Stimulated activated CD8-positive, alpha-beta memory T cell treated with anti-CD3 and anti-CD28 coated beads, Interleukin-7, amount 100 ng/mL, for 48 hours (primary cell): ENCODE measurements around the gene EXOC4.

Experiments used
- DNase-seq, 2 donors: peaks; one replicate each; pipeline ENCODE4 v3.0.0-alpha.2; 2020; ENCODE audit warnings: low read depth in 1 of 2; ENCODE audit errors: extremely low read depth in 1 of 2

The EXOC4 gene

GRCh38 chr7:133561396-133561795 lies 308.5 kb downstream of the EXOC4 start:
- DNase-seq: no peak

GRCh38 chr7:133562621-133563020 lies 309.7 kb downstream of the EXOC4 start:
- no peak for DNase-seq

DNA sequence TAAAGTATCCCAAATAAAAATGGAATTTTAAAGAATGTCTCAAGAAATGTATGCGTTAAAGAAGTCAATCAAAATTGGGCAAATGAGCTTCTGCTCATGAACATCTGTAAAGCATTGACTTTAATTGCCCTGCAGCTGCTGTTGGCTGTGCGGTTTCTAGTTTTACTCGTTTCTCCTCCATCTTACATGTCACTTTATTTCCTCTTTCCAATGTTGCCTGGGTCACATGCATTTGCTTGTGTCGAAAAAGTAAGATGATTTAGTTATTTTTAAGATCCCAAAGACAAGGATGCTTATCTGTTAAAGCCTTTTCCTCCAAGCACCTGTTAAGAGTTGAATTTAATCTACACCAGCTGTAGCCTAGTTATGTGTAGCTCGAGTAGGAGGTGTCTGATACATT lies 310.4 kb downstream of the EXOC4 start:
- DNase-seq: no peak

DNA sequence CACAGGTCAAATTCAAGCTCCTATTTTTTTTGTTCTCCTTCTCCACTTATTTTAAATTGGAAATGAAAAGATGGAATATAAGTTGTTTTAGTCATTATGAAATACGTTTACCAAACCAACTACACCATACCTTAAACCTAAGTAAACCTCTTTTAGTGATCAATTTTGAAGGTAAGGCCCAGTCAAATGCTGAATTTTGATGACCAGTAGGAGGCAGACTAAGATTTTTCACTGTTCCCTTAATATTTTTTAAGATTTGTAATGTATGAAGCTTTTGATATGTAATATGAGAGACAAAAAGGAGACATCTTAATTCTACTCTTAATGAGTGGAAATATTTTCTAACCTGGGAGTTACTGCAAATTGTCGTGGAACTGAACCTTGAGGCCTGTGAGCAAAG lies 311.6 kb downstream of the EXOC4 start:
- no peak for DNase-seq

DNA sequence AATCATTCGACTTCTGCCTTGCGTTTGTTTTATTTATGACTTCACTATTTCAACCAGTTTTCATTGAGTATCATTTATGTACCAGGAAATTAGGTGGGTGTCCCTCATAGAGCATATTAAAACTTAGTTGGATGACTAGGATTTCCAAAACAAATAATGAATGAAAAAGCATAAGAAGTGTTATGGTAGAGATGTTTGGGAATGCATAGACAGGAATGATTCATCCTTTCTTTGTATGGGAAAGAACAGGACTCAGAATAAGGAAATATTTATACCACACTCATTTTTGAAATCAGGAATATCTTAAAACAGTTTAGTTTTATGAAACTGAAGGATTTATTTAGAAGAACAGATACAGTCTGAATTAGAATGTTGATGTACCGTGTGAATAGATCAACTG lies 315.7 kb downstream of the EXOC4 start:
- no peak for DNase-seq

GRCh38 chr7:133570321-133570720 lies 317.4 kb downstream of the EXOC4 start:
- no peak for DNase-seq

DNA sequence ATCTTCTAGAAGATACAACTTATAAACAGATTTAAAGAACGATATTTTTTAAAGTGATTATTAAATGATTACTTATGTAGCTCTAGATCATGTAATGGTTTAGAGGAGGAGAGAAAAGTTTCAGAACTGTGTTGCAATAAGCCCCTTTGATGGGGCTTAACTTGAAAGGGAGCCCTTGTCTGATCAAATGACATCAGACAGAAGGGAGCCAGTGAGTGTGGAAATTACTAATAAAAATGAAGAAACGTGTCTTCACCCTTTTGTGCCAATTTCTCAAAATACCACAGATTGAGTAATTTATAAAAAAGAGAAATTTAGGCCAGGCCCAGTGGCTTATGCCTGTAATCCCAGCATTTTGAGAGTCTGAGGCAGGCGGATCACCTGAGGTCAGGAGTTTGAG lies 318.2 kb downstream of the EXOC4 start:
- DNase-seq: no peak

DNA sequence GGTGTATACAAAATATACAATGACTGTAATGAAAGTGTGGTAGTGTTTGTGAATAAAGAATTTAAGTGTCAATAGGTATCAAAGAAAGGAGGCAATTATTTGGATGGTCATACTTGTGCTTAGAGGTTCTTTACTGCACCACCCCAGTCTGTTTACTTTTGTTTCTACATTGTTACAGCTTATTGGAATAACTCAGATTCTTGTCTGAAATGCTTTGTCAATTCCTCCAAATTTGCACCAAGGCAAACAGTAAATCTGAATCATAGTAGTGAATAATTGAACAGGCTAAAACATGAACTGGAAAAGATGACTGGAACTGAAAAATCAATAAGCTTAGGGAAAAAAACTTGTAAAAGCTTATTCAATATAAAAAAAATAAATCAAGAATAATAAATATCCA lies 319.2 kb downstream of the EXOC4 start:
- DNase-seq: no peak

DNA sequence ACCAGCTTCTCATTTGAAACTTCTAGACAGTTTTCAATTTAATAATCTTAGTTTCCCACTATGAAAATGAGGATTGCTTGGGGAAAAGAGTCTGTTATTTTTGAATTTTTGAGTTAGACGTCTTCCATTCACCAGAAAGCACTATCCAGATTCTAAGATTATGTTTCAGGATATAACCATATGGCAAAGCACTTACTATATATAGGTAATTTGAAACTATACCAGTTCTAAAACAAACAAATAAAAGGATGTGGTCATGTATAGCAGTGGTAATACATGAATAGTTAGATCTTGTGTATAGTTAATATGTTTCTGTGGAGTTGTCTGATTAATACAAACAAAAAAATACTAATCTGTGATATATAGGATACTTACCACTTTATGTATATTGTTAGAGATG lies 320.0 kb downstream of the EXOC4 start:
- no peak for DNase-seq

- DNase-seq: no peak
These were observed 320.8 kb downstream of the EXOC4 start for GRCh38 chr7:133573554-133574265.

DNA sequence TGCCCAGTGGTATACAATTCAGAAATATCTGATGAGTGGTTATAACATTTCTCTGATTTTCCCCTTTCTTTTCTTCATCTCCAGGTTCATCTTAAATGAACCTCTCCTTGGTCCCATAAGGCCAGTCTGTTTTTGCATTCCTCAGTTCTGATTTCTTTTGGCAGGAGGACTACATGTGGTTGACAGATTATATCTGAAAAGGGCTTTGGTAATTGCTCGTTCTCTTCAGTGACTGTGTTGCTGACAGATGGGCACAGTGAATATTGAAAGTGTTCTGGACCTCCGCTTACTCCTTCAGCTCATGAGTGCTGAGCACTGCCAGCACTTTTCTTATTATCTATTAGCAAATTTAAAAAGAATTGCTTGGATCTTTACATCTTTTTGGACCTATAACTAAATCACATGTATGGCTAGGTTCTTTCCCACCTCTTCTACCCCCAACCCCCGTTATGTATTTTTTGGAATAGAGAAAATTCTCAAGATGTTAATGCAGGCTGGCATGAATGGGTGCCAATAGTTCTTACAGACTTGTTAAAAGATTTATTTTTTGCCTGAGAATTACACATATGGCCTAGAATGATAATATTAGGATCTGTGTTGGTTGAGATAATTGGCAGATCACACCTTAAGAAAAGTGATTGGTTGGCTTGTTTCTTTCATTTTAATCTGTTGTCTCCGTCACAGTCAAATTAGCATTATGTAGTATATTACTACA lies 323.0 kb downstream of the EXOC4 start:
- DNase-seq: no peak

DNA sequence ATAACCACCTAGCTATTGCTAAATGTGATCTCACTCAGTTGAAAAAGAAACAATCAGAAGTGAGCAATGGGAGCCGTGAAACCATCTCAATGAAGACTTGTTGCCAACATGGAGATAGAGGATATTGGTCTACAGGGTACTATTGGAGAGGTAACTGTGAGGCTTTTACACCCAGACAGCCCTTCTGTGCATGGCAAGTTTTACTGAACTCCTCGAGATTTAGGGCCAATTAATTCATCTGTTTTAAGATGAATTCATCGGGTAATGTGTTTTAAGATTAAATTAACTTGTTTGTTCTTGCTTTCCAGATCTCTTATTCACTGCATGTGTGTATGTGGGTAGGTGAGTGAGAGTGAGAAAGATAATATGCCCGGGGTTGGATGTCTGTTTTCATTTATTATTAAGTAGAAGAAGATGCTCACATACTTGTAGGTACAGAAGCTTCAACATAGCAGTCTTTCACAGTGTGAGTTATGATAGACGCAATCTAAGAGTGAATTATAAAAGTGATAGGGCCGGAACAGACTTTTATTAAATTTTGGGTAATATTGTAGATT lies 323.8 kb downstream of the EXOC4 start:
- DNase-seq: no peak

- no peak for DNase-seq
These were observed 330.1 kb downstream of the EXOC4 start for GRCh38 chr7:133582766-133583523.

DNA sequence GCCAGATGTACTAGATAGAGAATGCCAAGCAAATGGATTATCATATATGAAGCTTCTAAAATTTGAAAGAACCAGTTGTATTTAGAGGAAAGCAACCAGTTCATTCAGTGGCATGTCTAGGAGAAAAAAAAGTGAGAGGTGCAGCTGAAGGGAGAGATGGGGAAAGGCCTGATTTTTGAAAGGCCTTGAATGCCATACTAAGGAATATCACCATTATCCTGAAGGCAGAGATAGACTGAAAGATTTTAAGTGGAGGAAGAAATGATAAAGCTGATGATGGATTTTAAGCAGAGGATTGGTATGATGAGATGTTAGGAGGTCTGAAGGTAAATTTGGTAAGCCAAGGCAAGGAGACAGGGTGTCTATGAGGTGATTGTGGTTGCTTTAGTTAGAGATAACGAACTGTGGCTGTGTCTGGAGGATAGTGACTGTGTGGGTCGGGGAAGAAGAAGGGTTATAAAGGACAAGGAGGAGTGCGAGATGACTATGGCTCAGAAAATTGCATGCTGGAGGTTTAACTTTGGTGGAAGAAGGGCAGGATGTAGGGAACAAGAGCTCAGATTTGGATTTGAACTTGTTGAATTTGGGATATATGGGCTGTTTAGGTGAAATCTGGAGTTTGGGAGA lies 330.8 kb downstream of the EXOC4 start:
- no peak for DNase-seq

- DNase-seq: no peak
These were observed 332.2 kb downstream of the EXOC4 start for GRCh38 chr7:133584956-133585668.

- no peak for DNase-seq
These were observed 333.4 kb downstream of the EXOC4 start for GRCh38 chr7:133586253-133586652.

- no peak for DNase-seq
These were observed 335.0 kb downstream of the EXOC4 start for GRCh38 chr7:133587903-133588302.

GRCh38 chr7:133590795-133591194 lies 337.9 kb downstream of the EXOC4 start:
- no peak for DNase-seq

DNA sequence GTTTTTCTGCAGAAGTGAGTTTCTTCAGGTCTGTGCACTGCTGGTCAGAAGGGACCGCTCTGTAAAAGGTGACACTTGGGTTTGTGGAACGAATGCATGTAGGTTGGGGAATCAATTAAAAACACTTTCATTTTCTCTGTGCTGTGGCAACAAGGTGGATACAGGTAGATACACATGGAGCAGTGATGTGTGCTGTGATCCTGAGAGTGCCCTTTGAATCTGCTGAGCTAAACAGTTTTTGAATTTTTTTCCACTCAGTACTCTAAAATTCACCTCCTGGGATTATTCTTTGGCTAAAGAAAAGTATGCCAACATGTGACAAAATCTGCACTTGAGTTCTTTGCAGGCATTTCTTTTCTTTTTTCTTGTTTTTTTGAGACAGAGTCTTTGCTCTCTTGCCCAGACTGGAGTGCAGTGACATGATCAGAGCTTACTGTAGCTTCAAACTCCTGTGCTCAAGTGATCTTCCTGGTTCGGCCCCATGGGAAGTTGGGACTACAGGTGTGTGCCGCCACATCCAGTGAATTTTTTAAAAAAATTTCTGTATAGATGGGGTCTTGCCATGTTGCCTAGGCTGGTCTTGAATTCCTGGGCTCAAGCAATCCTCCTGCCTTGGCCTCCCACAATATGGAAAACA lies 338.9 kb downstream of the EXOC4 start:
- no peak for DNase-seq

- no peak for DNase-seq
These were observed 340.7 kb downstream of the EXOC4 start for GRCh38 chr7:133593561-133593960.
